Testis (tissue), 3 donors: ENCODE results near the gene ARPP21. TPM values are rescaled to one million over a fixed set of nuclear protein-coding genes. Genes with fewer than 3 reads are reported as not detected.
A peak's percentile ranks its signal among the peaks of the same experiment; 100 is the strongest.

Experiments used
- DNase-seq: peaks from one replicate; pipeline ENCODE4 v3.0.0-alpha.2; 2019
- H3K27ac ChIP-seq, 2 donors: fragments of 200-600 bp; sonication (generic); one replicate each; pipeline ENCODE4 v1.5.1; 2019
- H3K27me3 ChIP-seq: fragments of 200-600 bp; sonication (generic); one replicate; pipeline ENCODE4 v1.5.1; 2019
- H3K36me3 ChIP-seq: fragments of 200-600 bp; sonication (generic); one replicate; pipeline ENCODE4 v1.5.1; 2017; ENCODE audit warnings: low read depth; ENCODE audit errors: missing control alignments
- H3K4me1 ChIP-seq: fragments of 200-600 bp; sonication (generic); one replicate; pipeline ENCODE4 v1.5.1; 2019
- H3K4me3 ChIP-seq, 2 donors: fragments of 200-600 bp; sonication (generic); one replicate each; pipeline ENCODE4 v1.5.1; 2017 to 2019
- H3K9me3 ChIP-seq: fragments of 200-600 bp; sonication (generic); one replicate; pipeline ENCODE4 v1.5.1; 2017
- CTCF ChIP-seq, 3 experiments: fragments of 450-650 bp in 2 of 3; fragments of 200-600 bp in 1 of 3; sonication (generic) in 1 of 3; IDR thresholded peaks; one replicate each; pipeline ENCODE4 v1.5.1; 2016 to 2019; ENCODE audit warnings: antibody characterized with exemption in 3 of 3, mild to moderate bottlenecking in 2 of 3, moderate library complexity in 1 of 3
- POLR2A ChIP-seq: fragments of 450-650 bp; IDR thresholded peaks from one replicate; pipeline ENCODE4 v1.6.1; 2017; ENCODE audit warnings: antibody characterized with exemption, mild to moderate bottlenecking, moderate library complexity
- WGBS, 2 donors: methylation state at CpG; one replicate each; pipeline ENCODE4 v1.1.5; 2018; 5-methylcytosine and 5-hydroxymethylcytosine counted together
- intact Hi-C: fragments of 100-400 bp; cut with DNase I; formaldehyde crosslinking; loops from one replicate; pipeline ENCODE4 v1.15.1; 2023; ENCODE audit warnings: low total_unique reads
- polyA plus RNA-seq: library from polyadenylated mRNA; stranded (reverse); fragments of 350-450 nt; fragmentation: Illumina TruSeq; extraction: RNeasy Lipid Tissue Mini Kit (QIAGEN cat#74804); gene quantifications from one replicate; pipeline ENCODE4 v1.2.3, GENCODE V29; 2014; ENCODE audit warnings: low read depth, low replicate concordance; ENCODE audit not compliant: insufficient read depth
- total RNA-seq, 2 donors: library from RNA; depleted of rRNA; stranded (reverse); fragments of >200 nt; gene quantifications; one replicate each; pipeline ENCODE4 v1.2.3, GENCODE V29; 2016

Gene ARPP21
- total and polyA plus RNA-seq, 3 donors from 2014 or later, result 0.47 to 1.1 (median 0.87) TPM

- no peaks in the 10 kb centered on the region for H3K9me3 ChIP-seq
- H3K27me3 ChIP-seq, result no peaks in the 10 kb centered on the region
- 91 to 95% methylated on average over 4 of the region's 4 CpGs for WGBS, 2 donors
- no peaks in the 10 kb centered on the region for H3K4me1 ChIP-seq
- intact Hi-C loops, result no loop called here
- TF ChIP-seq CTCF (IDR thresholded peaks at IDR 0.05) (no peak), POLR2A (no peak)
- H3K27ac ChIP-seq, result no peak overlapping the region
- H3K4me3 ChIP-seq, result no peak overlapping the region
- H3K36me3 ChIP-seq, result no peaks in the 10 kb centered on the region
- no peak for DNase-seq
Measured at GRCh38 chr3:35635926-35636683, 3.2 kb upstream of the ARPP21 start.

- no peaks in the 10 kb centered on the region for H3K9me3 ChIP-seq
- H3K4me1 ChIP-seq, result no peaks in the 10 kb centered on the region
- TF ChIP-seq POLR2A (no peak), CTCF (IDR thresholded peaks at IDR 0.05) (no peak)
- no peak for DNase-seq
- H3K27me3 ChIP-seq, result no peaks in the 10 kb centered on the region
- no peak overlapping the region for H3K27ac ChIP-seq
- 70 to 79% methylated on average over 14 to 15 of the region's 15 CpGs for WGBS, 2 donors
- H3K4me3 ChIP-seq, result peak overlapping the region; percentile 18 to 42
- intact Hi-C loops, result no loop called here
- no peaks in the 10 kb centered on the region for H3K36me3 ChIP-seq
Measured at GRCh38 chr3:35638251-35638979, 910 bp upstream of the ARPP21 start.

- Histone ChIP-seq H3K27ac (no peak overlapping the region), H3K9me3 (no peaks in the 10 kb centered on the region), H3K4me1 (no peaks in the 10 kb centered on the region), H3K36me3 (no peaks in the 10 kb centered on the region), H3K4me3 (peak overlapping the region; percentile 18 to 42), H3K27me3 (no peaks in the 10 kb centered on the region)
- WGBS, 2 donors, result 15 to 80% methylated on average over 1 to 21 of the region's 21 CpGs
- DNase-seq, result no peak
- intact Hi-C loops, result no loop called here
- TF ChIP-seq POLR2A, result no peak
- no peak for TF ChIP-seq CTCF (IDR thresholded peaks at IDR 0.05)
Measured at GRCh38 chr3:35638980-35639253, 408 bp upstream of the ARPP21 start.

- Histone ChIP-seq H3K36me3 (no peaks in the 10 kb centered on the region), H3K27me3 (no peaks in the 10 kb centered on the region), H3K27ac (no peak overlapping the region), H3K9me3 (no peaks in the 10 kb centered on the region), H3K4me3 (no peak overlapping the region), H3K4me1 (no peaks in the 10 kb centered on the region)
- intact Hi-C loops, result no loop called here
- TF ChIP-seq POLR2A, result no peak
- no peak for TF ChIP-seq CTCF (IDR thresholded peaks at IDR 0.05)
- WGBS, 2 donors, result 43 to 47% methylated on average over 10 of the region's 10 CpGs
- DNase-seq, result no peak
Measured at GRCh38 chr3:35640190-35641165, 1.2 kb downstream of the ARPP21 start.
